ENCODE measurements around the gene EIF2B2.
"Not testable (repeated sequence)": the region's sequence is repeated elsewhere in the genome, so short reads cannot be mapped to it uniquely, and the experiment has no call there.

The EIF2B2 gene

GRCh38 chr14:74994182-74994581 is 8.5 kb upstream of the EIF2B2 start:
- not testable (repeated sequence) for DNase-seq (ENCODE audit: low spot score)

- not testable (repeated sequence) for DNase-seq (ENCODE audit: low spot score)
Measured at GRCh38 chr14:74995781-74996180, 6.9 kb upstream of the EIF2B2 start.

GRCh38 chr14:75001261-75001660 is 1.5 kb upstream of the EIF2B2 start:
- no peak for DNase-seq (ENCODE audit: low spot score)

DNA sequence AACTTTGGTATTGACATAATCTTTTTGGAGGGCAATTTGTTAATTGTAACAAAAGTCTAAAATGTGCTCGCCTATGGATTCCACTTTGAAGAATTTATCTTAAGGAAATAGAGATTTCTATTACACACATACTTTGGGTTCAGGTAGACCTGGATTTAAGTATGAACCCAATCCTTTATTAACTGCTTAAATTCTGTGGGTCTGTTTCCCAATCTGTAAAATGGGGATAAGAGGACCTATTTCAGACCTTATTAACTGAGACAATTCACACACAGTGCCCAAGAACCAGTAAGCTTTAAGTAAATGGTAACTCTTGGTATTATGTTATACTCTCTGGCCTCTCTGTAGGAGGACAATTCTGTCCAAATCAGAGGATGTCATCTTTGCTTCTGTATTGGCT is 822 bp upstream of the EIF2B2 start:
- no peak for DNase-seq (ENCODE audit: low spot score)

DNA sequence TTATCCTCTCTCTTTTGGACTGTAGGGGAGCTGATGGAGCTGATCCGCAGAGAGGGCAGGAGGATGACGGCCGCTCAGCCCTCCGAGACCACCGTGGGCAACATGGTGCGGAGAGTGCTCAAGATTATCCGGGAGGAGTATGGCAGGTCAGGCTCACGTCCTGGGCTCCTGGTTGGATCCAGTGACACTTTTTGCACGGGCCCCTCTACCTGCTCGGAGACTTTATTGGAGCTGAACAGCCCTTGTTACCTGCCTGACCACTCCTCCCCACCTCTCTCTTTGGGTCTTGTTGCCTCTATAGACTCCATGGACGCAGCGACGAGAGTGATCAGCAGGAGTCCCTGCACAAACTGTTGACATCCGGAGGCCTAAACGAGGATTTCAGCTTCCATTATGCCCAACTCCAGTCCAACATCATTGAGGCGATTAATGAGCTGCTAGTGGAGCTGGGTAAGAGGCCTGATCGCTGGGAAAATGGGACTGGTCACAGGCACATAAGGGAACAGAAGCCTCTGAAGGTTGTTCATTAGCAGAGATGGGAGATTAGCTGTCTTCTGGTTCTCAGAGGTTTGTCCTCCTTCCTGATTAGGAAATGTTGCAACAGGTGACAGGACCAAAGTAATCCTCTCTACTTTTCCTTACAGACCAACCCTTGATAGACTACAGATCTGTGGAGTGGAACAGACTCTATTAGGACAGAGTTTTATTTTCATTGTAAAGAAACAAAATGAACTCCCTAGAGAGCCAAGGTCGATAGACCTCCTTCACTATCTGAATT is 718 bp downstream of the EIF2B2 start:
- no peak for DNase-seq (ENCODE audit: low spot score)

- no peak for DNase-seq (ENCODE audit: low spot score)
Measured at GRCh38 chr14:75005357-75005756, 2.6 kb downstream of the EIF2B2 start.

- no peak for DNase-seq (ENCODE audit: low spot score)
Measured at GRCh38 chr14:75009176-75009575, 6.5 kb downstream of the EIF2B2 start.

GRCh38 chr14:75010472-75011093 is 7.9 kb downstream of the EIF2B2 start:
- DNase-seq (ENCODE audit: low spot score): peak; percentile 14

DNA sequence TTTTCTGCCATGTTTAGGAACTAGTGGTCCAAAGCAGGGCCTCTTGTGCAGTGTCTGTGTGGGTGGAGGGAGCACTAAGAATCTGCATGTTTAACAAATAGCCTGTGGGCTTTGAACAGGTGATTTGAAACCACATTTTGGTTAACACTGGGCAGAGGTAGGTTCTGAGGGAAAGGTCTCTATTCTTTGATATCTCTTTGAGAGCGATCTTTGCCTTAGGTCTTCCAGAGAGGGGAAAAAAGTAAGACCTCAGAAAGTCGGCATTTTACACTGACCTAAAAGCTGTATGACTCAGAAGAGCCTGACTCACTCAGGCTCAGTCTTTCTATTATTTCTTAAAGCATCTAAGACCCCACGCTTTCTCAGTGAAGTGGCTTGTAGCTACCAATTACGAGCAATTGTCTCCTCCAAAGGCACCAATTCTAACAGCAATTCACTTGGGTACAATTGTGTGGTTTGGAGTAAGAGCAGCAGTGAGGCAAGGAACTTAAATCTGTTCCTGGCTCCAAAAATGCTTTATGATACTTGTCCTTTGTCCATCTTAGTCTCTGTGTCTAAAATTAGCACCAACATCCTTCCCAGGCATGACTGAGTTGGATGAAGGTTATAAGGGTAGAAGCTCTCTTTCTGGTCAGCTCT is 8.8 kb downstream of the EIF2B2 start:
- peak; percentile 57 for DNase-seq (ENCODE audit: low spot score)

DNA sequence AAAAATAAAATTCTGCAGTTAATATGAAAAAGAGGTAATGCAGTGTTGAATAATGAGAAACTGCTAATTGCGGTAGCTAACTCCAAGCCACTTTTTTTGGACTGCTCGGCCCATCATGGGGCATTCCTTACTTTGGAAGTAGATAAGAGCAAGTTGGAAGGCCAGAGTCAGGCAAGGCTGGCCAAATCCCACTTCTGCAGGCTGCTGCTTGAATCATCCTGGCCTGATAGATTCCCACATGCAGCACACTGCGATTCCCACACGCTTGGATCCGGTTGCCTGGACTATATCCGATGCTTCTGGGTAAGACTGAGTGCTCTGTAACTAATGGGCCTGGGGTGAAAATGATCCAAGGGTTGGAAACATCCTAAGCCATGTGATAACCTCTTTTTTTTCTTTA is 10.6 kb downstream of the EIF2B2 start:
- no peak for DNase-seq (ENCODE audit: low spot score)

DNA sequence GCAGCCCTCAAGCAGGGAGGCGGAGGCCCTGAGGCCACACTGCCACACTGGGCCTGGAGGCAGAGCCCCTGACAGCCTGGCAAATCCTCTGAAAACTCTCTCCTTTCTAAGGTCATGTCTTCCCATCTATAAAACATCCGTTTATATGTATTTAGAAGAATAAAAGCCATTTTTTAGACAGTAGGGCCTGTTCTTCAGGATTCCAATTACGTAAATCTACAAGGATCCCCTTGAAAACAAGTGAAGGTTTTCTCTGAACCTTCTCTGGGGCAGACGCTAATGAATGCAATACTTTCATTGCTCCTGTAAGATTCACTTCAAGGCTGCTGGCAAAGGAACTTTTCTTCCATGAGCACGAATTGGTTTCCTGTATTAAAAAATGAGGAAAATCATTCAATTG is 12.8 kb downstream of the EIF2B2 start:
- DNase-seq (ENCODE audit: low spot score): no peak

GRCh38 chr14:75016815-75017214 is 14.1 kb downstream of the EIF2B2 start:
- no peak for DNase-seq (ENCODE audit: low spot score)

DNA sequence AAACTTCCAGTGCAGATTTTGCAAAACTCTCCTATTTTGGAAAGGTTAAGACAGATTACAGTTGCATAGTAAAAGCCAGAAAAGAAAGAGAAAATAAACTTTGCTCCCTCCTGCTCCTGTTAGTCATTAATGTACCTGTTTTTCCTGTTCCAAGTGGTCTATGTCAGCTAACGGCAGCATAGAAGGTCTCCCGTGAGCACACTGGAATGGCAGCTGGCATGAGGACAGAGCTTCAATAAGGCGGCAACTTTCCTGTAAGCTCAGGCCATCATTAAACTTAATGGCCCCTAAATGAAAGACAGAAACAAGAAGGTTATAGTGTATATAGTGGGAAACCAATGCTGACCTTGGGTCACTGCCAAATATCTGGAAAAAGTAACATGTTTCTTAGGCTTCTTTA is 16.0 kb downstream of the EIF2B2 start:
- DNase-seq (ENCODE audit: low spot score): no peak

DNA sequence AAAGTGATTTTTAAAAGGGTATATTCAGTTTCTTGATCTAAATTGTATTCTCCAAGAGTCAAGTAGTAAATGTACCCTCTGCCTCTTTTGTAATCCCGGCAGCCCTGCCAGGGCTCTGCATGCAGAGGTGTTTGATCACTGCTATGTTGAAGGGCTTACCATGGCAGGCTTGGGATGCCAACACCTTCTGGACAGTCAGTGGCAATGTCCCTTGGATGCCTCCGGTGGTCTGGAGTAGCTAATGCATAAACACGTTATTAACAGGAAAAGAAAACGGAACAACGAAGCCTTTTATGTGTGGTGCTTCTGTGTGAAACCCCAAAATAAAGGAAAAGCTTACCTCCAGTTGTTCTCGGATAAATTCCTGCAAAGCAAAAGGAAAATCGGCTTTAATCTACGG is 19.9 kb downstream of the EIF2B2 start:
- no peak for DNase-seq (ENCODE audit: low spot score)

DNA sequence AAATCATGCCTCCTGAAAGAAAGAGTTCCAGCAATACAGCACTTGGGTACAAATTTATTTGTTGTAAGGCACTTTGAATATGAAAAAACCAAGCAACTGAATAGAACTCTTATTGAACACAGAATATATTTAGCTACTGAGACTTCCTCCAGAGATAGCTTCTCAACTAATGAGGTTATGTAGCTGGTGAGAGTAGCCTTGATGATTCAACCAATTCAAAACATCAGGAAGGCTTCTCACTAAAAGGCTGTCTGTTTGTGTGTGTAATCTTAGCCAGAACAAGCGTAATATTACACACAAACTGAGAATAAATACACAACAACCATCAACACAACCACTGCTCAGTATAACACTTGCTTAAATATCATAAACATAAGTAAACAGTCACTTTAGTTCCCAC is 20.4 kb downstream of the EIF2B2 start:
- DNase-seq (ENCODE audit: low spot score): no peak

DNA sequence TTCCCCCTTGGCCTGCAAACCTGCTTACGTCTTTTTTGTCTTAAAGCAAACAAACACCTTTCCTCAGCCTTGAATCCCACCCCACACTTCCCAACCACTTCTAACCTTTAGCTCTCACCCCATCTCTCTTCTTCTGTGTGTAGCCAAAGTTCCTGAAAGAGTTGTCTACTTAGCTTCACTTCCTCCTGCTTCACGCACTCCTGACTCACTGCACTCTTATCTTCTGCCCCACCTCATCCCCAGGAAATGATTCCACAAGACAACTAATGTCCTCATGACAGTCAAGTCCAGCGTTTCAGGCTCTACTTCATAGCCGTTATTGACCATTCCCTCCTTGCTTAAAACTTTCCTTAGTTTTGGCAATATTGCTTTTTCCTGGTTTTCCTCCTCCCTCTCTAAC is 22.4 kb downstream of the EIF2B2 start:
- DNase-seq (ENCODE audit: low spot score): no peak

- no peak for DNase-seq (ENCODE audit: low spot score)
Measured at GRCh38 chr14:75025876-75026275, 23.2 kb downstream of the EIF2B2 start.

DNA sequence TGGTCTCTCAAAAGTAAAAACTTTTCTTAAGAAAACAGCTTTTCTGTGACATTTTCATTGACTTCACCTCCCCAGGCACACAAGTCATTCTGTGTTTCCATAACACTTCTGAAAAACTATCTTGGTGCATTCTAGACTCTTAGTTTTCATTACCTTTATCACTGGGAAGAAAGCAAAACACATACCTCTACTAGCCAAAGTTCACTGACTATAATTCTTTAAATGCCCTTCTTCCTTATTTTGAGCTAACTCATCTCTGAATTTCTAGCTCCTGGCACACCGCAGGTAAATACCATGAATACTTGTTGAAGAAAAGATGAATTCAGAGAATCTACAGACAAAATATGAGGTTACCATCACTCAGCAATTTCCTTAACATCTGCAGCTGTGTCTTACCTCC is 27.4 kb downstream of the EIF2B2 start:
- DNase-seq (ENCODE audit: low spot score): no peak

GRCh38 chr14:75032939-75033338 is 30.2 kb downstream of the EIF2B2 start:
- no peak for DNase-seq (ENCODE audit: low spot score)

GRCh38 chr14:75040507-75040906 is 37.8 kb downstream of the EIF2B2 start:
- DNase-seq (ENCODE audit: low spot score): no peak

DNA sequence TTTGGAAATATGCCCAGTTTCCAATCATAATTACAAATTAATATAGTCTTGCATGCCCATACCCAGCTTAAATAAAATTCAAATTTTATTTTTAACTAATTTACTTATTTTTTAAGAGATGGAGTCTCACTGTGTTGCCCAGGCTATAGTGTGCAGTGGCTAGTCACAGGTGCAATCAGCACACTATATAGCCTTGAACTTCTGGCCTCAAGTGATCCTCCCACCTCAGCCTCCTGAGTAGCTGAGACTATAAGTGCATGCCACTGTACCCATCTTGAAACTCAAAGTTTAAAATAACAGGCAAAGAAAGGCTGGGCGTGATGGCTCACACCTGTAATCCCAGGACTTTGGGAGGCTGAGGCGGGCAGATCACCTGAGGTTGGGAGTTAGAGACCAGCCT is 38.2 kb downstream of the EIF2B2 start:
- no peak for DNase-seq (ENCODE audit: low spot score)

GRCh38 chr14:75041613-75042012 is 38.9 kb downstream of the EIF2B2 start:
- DNase-seq (ENCODE audit: low spot score): no peak

DNA sequence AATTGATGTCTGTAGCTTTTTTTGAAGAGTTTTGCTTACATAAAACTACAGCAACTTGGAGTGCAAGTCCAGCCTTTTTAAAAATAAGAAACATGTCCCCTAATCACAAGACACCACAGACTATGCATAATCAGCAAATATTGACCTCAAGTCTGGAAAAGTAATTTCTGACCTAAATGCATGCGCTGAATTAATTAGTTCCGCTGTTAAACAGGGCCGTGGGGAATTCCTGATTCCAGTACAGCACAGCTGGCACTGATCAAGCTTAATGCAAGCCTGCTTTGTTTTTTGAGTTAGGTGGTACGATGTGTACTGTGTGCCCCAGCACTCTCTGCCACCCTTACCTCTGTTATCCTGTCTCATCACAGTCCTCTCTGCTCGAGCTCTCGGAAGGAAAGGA is 39.3 kb downstream of the EIF2B2 start:
- DNase-seq (ENCODE audit: low spot score): no peak
